WI38 (cell line): ENCODE measurements around the gene MYRIP.

Source experiments
- H3K4me3 ChIP-seq: 2 replicates; pipeline ENCODE4 v1.5.1; 2011; ENCODE audit warnings: low read depth, mild to moderate bottlenecking, control low read depth, low read length
- CTCF ChIP-seq: IDR thresholded peaks from 2 replicates; pipeline ENCODE4 v1.5.1; 2012; ENCODE audit warnings: low read depth, mild to moderate bottlenecking, control low read depth, low read length

MYRIP gene

GRCh38 chr3:39905788-39906187 lies 96.4 kb downstream of the MYRIP start:
- TF ChIP-seq CTCF = no peak
- H3K4me3 ChIP-seq = no peak overlapping the region

- no peak for TF ChIP-seq CTCF
- no peak overlapping the region for H3K4me3 ChIP-seq
These were observed 98.6 kb downstream of the MYRIP start for GRCh38 chr3:39907981-39908380.

- no peak overlapping the region for H3K4me3 ChIP-seq
- no peak for TF ChIP-seq CTCF
These were observed 100.7 kb downstream of the MYRIP start for GRCh38 chr3:39910135-39910534.

GRCh38 chr3:39910826-39911464 lies 101.5 kb downstream of the MYRIP start:
- no peak for TF ChIP-seq CTCF
- no peak overlapping the region for H3K4me3 ChIP-seq

GRCh38 chr3:39911465-39912309 lies 102.3 kb downstream of the MYRIP start:
- TF ChIP-seq CTCF = no peak

GRCh38 chr3:39915027-39915426 lies 105.6 kb downstream of the MYRIP start:
- no peak overlapping the region for H3K4me3 ChIP-seq
- no peak for TF ChIP-seq CTCF

More at GRCh38 chr3:39911465-39912309, 102.3 kb downstream of the MYRIP start:
- no peak overlapping the region for H3K4me3 ChIP-seq
